Measurements from ENCODE around the gene KLF12. TPM values are rescaled to one million over a fixed set of nuclear protein-coding genes. Genes with fewer than 3 reads are reported as not detected.

KLF12 gene
- total RNA-seq, 1 donor from 2014 or later: 33.9 TPM

GRCh38 chr13:74148352-74148751, 14.1 kb upstream of the KLF12 start:
- ChIA-PET CTCF (interaction anchor here (0.9 kb wide), 1 partner anchor 10 kb away, joined by 4 read pairs; no protein-coding TSS in a partner anchor), POLR2A (no interaction called here)
- Mint-ChIP-seq H3K9me3 (no peaks in the 10 kb centered on the region), H3K27me3 (no peaks in the 10 kb centered on the region), H3K4me3 (no peak overlapping the region), H3K4me1 (no peaks in the 10 kb centered on the region), H3K36me3 (ENCODE audit: low read depth) (no peaks in the 10 kb centered on the region), H3K27ac (no peak overlapping the region)
- DNase-seq (no peak), ATAC-seq (ENCODE audit: low read depth) (no peak)
- intact Hi-C loops (cut with micrococcal nuclease): no loop called here
- no peak for TF ChIP-seq CTCF (IDR thresholded peaks at IDR 0.05)

GRCh38 chr13:74145249-74145975, 11.2 kb upstream of the KLF12 start:
- H3K36me3 Mint-ChIP-seq (ENCODE audit: low read depth): no peaks in the 10 kb centered on the region
- ChIA-PET POLR2A (no interaction called here), CTCF (no interaction called here)
- H3K9me3 Mint-ChIP-seq: no peaks in the 10 kb centered on the region
- no peak for DNase-seq
- no peak overlapping the region for H3K4me3 Mint-ChIP-seq
- no peak for TF ChIP-seq CTCF (IDR thresholded peaks at IDR 0.05)
- no peak for ATAC-seq (ENCODE audit: low read depth)
- no peaks in the 10 kb centered on the region for H3K4me1 Mint-ChIP-seq
- H3K27ac Mint-ChIP-seq: no peak overlapping the region
- intact Hi-C loops (cut with micrococcal nuclease): no loop called here
- H3K27me3 Mint-ChIP-seq: no peaks in the 10 kb centered on the region

- POLR2A ChIA-PET: no interaction called here
- no peak for ATAC-seq (ENCODE audit: low read depth)
- Mint-ChIP-seq H3K9me3 (no peaks in the 10 kb centered on the region), H3K27ac (no peak overlapping the region), H3K36me3 (ENCODE audit: low read depth) (no peaks in the 10 kb centered on the region), H3K4me3 (no peak overlapping the region), H3K4me1 (no peaks in the 10 kb centered on the region), H3K27me3 (no peaks in the 10 kb centered on the region)
- CTCF ChIA-PET: no interaction called here
- no peak for TF ChIP-seq CTCF (IDR thresholded peaks at IDR 0.05)
- intact Hi-C loops (cut with micrococcal nuclease): no loop called here
- no peak for DNase-seq
These were observed 10.1 kb upstream of the KLF12 start for GRCh38 chr13:74144269-74144668.

- TF ChIP-seq CTCF (IDR thresholded peaks at IDR 0.05): no peak
- intact Hi-C loops (cut with micrococcal nuclease): no loop called here
- H3K27ac Mint-ChIP-seq: no peak overlapping the region
- no peaks in the 10 kb centered on the region for H3K36me3 Mint-ChIP-seq (ENCODE audit: low read depth)
- ChIA-PET POLR2A (interaction anchor here (0.9 kb wide), 1 partner anchor 8 kb away, joined by 4 read pairs; the partner anchor contains the start of gene KLF12), CTCF (no interaction called here)
- no peak overlapping the region for H3K4me3 Mint-ChIP-seq
- H3K27me3 Mint-ChIP-seq: no peaks in the 10 kb centered on the region
- DNase-seq: no peak
- no peaks in the 10 kb centered on the region for H3K4me1 Mint-ChIP-seq
- no peak for ATAC-seq (ENCODE audit: low read depth)
- no peaks in the 10 kb centered on the region for H3K9me3 Mint-ChIP-seq
These were observed 8.1 kb upstream of the KLF12 start for GRCh38 chr13:74142257-74142656.

- CTCF ChIA-PET: interaction anchor here (1.1 kb wide), 1 partner anchor 10 kb away, joined by 4 read pairs; no protein-coding TSS in a partner anchor
- no peak overlapping the region for H3K4me3 Mint-ChIP-seq
These were observed 4.0 kb upstream of the KLF12 start for GRCh38 chr13:74138241-74138640.

More at GRCh38 chr13:74138241-74138640, 4.0 kb upstream of the KLF12 start:
- no peaks in the 10 kb centered on the region for H3K9me3 Mint-ChIP-seq
- POLR2A ChIA-PET: no interaction called here
- intact Hi-C loops (cut with micrococcal nuclease): loop anchor here (5.0 to 10.0 kb wide), 2 partner anchors 427 to 1356 kb away; partner anchors contain the start of genes DIS3 and PIBF1
- TF ChIP-seq CTCF (IDR thresholded peaks at IDR 0.05): no peak
- DNase-seq (no peak), ATAC-seq (ENCODE audit: low read depth) (no peak)
- no peak overlapping the region for H3K27ac Mint-ChIP-seq
- peaks cover 7% of the 10 kb centered on the region for H3K36me3 Mint-ChIP-seq (ENCODE audit: low read depth)
- H3K27me3 Mint-ChIP-seq: no peaks in the 10 kb centered on the region
- peaks cover 3% of the 10 kb centered on the region for H3K4me1 Mint-ChIP-seq

Measured in activated B cell treated with CpG ODN at 0.5 μM for 24 hours (primary cell).